ENCODE data around the gene GAS6. TPM values are rescaled to one million over a fixed set of nuclear protein-coding genes. Genes with fewer than 3 reads are reported as not detected.
A peak's percentile ranks its signal among the peaks of the same experiment; 100 is the strongest.

Gene GAS6
- total RNA-seq, 1 experiment from 2014 or later: 41.7 TPM

DNA sequence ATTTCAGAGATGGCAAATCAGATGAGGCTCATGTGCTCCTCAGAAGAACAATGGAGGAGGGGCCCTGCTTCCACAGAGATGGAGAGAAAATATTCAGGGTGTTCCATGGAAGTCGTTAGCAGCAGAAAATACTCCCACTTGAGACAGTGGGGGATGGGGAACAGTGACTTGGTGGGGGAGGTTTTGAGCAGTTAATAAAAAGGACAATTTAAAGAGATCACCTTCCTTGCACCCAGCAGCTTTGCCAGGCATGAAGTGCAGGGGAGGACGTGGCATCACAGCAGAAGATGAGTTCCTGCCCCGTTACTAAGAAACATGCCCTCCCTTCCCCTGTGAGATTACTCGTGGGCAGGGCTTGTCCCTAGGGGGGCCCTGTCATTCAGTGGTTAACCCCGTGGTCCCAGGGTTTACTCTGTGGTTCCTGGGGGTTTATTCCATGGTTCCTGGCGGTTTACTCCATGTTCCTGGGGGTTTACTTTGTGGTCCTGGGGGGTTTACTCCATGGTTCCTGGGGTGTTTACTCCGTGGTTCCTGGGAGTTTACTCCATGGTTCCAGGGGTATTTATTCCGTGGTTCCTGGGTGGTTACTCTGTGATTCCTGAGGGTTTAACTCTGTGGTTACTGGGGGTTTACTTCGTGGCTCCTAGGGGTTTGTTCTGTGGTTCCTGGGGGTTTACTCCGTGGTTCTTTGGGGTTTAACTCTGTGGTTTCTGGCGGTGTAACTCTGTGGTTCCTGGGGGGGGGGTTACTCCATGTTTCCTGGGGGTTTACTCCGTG lies 55.6 kb downstream of the GAS6 start:
- Histone ChIP-seq H3K4me3 (no peak overlapping the region), H3K27ac (no peak overlapping the region), H3K36me3 (no peaks in the 10 kb centered on the region), H3K9me3 (replicated peaks) (peaks cover 43% of the 10 kb centered on the region), H3K4me1 (replicated peaks) (peaks cover under 1% of the 10 kb centered on the region), H3K27me3 (replicated peaks) (no peaks in the 10 kb centered on the region)
- peak in 1 of 2 experiments; percentile 35 for DNase-seq (ENCODE audit: low read depth in 1 of 2, low spot score in 2 of 2)

DNA sequence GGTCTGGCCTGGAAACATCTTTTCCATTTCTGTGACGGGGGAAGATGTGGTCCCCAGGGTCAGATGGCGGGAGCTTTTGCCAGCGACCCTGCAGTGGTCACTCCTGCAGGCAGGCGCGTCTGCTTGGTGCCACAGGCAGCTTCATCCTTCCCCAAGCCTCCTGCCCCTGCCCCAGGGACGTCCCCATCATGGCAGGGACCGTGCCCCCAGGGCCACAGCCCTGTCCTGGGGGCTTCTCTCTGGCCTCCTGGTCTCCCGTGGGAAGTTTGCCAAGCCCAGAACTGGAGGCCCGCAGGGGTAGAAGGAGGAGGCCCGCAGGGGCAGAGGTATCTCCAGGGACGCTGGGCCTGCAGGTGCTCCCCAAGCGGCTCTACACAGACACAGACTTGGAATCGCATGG lies 57.4 kb downstream of the GAS6 start:
- Histone ChIP-seq H3K4me1 (replicated peaks) (peaks cover 8% of the 10 kb centered on the region), H3K9me3 (replicated peaks) (peaks cover 40% of the 10 kb centered on the region), H3K4me3 (no peak overlapping the region), H3K27me3 (replicated peaks) (no peaks in the 10 kb centered on the region), H3K36me3 (no peaks in the 10 kb centered on the region), H3K27ac (no peak overlapping the region)
- peak in 1 of 2 experiments; percentile 50 for DNase-seq (ENCODE audit: low read depth in 1 of 2, low spot score in 2 of 2)

DNA sequence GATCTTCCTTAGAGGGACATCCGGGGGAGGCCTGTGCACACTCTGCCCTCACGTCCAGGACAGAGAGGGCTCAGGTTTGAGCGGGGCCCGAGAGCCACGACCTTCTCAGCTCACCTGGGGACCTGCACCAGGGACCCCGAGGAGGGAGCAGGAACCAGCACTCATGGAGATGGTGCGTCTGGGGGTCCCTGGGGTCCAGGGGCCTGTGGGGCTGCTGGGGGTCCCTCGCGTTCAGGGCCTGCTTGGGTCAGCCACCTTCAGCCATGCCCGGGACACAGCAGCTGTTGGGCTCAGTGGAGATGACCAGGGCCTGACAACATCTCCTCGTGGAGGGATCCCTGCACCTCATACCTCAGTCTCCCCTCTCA lies 57.8 kb downstream of the GAS6 start:
- peaks cover 8% of the 10 kb centered on the region for H3K4me1 ChIP-seq (replicated peaks)
- peaks cover 40% of the 10 kb centered on the region for H3K9me3 ChIP-seq (replicated peaks)
- peak in 1 of 2 experiments; percentile 62 for DNase-seq (ENCODE audit: low read depth in 1 of 2, low spot score in 2 of 2)
- no peaks in the 10 kb centered on the region; the same call in 1 of the 2 replicates for H3K36me3 ChIP-seq
- no peaks in the 10 kb centered on the region for H3K27me3 ChIP-seq (replicated peaks)
- H3K4me3 ChIP-seq: no peak overlapping the region
- no peak overlapping the region for H3K27ac ChIP-seq

DNA sequence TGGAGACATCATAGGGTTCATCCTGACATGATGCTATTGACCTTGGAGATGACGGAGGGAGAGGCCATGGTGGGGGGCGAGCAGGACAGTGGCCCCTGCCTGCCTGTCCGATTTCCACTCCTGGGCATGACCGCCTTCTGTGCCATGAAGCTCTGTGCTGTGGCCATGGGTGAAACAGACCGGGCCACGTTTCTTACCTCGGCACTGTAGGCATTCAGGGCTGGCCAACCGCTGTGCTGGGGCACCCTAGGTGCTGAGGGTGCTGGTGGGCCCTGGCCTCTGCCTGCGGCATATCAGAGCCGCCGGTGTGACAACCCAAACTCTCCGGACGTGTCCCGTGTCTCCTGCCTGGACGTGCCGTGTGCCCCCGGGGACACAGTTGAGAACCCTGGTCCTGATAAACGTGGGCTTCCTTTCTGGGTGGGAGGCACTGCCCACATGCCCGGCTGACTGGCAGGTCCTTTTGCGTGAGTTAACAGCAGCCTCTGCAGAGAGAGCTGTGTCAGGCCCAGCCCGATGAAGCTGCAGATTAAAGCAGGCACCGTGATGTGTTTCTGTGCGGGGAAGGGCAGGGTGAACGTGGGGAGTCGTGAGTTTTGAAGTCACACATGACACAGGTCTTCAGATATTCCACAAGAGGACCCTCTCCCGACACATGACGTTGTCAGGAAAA lies 58.3 kb downstream of the GAS6 start:
- Histone ChIP-seq H3K36me3 (no peaks in the 10 kb centered on the region; the same call in 1 of the 2 replicates), H3K4me1 (replicated peaks) (peaks cover 8% of the 10 kb centered on the region), H3K27me3 (replicated peaks) (no peaks in the 10 kb centered on the region), H3K27ac (no peak overlapping the region), H3K4me3 (no peak overlapping the region), H3K9me3 (replicated peaks) (peaks cover 37% of the 10 kb centered on the region)
- no peak for DNase-seq (ENCODE audit: low read depth in 1 of 2, low spot score in 2 of 2)

DNA sequence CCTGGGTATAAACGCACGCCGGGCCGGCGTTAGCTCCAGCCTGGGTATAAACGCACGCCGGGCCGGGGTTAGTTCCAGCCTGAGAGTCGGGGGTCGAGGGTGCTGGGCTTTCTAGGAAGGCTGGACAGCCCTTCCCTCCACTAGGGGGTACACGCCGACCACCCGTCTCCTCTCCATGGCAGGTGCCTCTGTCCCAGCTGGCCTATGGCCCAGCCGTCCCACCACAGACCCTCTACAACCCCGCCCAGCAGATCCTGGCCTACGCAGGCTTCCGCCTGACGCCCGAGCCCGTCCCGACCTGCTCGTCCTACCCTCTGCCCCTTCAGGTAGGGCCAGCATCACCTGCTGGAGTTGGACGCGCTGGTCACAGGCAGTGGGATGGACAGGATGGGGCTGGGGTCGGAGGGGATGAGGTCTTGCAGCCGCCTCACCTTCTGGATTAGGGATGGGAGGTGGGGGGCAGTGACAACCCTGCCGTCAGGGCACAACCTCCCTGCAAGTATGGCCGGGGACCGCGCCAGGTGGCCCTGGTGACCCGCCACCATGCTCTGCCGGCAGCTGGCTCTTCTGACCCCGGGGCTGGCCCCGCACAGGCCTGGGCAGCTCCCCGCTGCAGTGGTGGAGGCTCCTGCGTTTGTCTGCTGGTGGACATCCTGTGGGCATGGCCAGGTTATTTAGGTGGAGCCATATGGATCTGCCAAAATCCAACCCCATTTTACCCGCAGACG lies 59.0 kb downstream of the GAS6 start:
- no peaks in the 10 kb centered on the region; the same call in 1 of the 2 replicates for H3K36me3 ChIP-seq
- H3K9me3 ChIP-seq (replicated peaks): peaks cover 32% of the 10 kb centered on the region
- no peak overlapping the region for H3K4me3 ChIP-seq
- H3K4me1 ChIP-seq (replicated peaks): peaks cover 8% of the 10 kb centered on the region
- no peak overlapping the region for H3K27ac ChIP-seq
- DNase-seq (ENCODE audit: low read depth in 1 of 2, low spot score in 2 of 2): peak in 1 of 2 experiments; percentile 65
- H3K27me3 ChIP-seq (replicated peaks): no peaks in the 10 kb centered on the region

DNA sequence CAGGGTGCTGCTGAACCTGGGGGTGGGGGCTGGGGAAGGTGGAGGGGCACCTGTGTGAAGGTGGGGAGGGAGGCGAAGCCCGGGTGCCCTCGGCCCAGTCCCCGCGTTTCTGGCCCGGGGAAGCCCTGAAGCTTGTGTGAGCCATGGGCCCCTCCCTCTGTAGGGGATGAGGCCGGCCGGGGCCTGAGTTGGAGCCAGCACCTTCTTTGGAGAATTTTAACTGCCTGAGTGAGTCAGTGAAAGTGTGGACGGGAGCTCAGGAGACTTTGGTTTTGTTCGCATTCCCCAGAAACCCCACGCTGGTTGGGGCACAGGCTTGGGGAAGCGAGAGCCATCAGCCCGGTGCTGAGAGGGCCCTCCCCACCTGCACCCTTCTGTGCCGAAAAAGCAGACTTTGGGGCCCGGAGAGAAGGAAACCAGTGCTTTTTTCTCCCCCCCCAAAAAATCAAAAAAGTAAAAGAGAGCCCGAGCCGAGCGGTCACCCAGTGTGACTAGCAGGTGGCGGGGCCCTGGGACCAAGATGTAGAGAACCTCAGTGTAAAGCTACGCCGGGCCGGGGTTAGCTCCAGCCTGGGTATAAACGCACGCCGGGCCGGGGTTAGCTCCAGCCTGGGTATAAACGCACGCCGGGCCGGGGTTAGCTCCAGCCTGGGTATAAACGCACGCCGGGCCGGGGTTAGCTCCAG lies 59.7 kb downstream of the GAS6 start:
- Histone ChIP-seq H3K4me3 (no peak overlapping the region), H3K9me3 (replicated peaks) (peaks cover 28% of the 10 kb centered on the region), H3K36me3 (no peaks in the 10 kb centered on the region; the same call in 1 of the 2 replicates), H3K27ac (no peak overlapping the region), H3K4me1 (replicated peaks) (peaks cover 8% of the 10 kb centered on the region), H3K27me3 (replicated peaks) (no peaks in the 10 kb centered on the region)
- DNase-seq (ENCODE audit: low read depth in 1 of 2, low spot score in 2 of 2): no peak

DNA sequence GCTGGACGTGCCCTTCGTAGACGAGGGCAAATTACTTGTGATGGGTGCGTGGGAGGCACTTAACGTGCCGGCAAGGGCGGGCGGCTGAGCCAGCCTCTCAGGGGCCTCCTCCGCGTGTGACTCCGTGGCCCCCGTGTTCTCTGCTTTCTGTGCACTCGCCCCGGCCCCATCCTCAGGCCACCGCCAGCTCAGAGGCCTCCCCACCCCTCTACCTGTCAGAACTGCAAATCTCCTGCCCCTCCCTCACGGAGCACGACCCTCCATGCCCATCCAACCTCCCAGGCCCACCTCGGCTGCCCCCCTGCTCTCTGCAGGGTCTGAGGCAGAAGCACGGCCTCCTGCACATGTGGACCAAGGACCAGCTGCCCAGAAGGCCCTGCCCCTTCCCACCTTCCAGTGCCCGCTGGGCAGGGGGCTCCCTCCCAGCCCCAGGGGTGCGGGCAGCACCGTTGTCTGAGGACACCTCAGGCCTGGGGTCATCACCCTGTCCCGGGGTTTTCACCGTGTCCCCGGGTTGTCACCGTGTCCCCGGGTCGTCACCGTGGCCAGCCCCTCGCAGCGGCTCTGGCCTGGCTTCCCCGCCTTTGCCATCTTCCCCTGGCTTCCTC lies 60.4 kb downstream of the GAS6 start:
- no peak for DNase-seq (ENCODE audit: low read depth in 1 of 2, low spot score in 2 of 2)
- H3K4me3 ChIP-seq: no peak overlapping the region
- no peaks in the 10 kb centered on the region; the same call in 1 of the 2 replicates for H3K36me3 ChIP-seq
- no peak overlapping the region for H3K27ac ChIP-seq
- H3K9me3 ChIP-seq (replicated peaks): peaks cover 28% of the 10 kb centered on the region
- no peaks in the 10 kb centered on the region for H3K27me3 ChIP-seq (replicated peaks)
- peaks cover 8% of the 10 kb centered on the region for H3K4me1 ChIP-seq (replicated peaks)

DNA sequence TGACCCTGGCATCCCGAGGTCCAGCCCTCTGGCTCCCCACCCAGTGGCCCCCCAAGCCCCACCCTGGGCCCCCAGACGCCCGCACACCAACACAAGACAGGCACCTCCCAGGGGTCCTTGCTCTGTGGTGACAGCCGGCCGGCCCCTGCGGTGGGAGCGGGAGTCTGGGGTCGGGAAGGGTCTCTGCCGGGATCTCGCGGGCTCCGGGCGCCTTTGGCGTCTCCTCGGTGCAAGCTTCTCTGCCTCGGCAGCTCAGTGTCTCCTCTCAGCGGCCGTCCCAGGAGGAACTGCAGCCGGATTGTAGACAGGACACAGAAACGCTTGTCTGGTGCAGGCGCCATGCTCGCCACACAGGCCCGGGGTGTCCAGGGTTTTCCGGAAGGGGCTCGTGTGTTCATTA lies 61.1 kb downstream of the GAS6 start:
- H3K9me3 ChIP-seq (replicated peaks): peaks cover 20% of the 10 kb centered on the region
- peaks cover 8% of the 10 kb centered on the region for H3K4me1 ChIP-seq (replicated peaks)
- H3K27ac ChIP-seq: no peak overlapping the region
- no peaks in the 10 kb centered on the region; the same call in 1 of the 2 replicates for H3K36me3 ChIP-seq
- no peak for DNase-seq (ENCODE audit: low read depth in 1 of 2, low spot score in 2 of 2)
- H3K4me3 ChIP-seq: no peak overlapping the region
- H3K27me3 ChIP-seq (replicated peaks): no peaks in the 10 kb centered on the region

DNA sequence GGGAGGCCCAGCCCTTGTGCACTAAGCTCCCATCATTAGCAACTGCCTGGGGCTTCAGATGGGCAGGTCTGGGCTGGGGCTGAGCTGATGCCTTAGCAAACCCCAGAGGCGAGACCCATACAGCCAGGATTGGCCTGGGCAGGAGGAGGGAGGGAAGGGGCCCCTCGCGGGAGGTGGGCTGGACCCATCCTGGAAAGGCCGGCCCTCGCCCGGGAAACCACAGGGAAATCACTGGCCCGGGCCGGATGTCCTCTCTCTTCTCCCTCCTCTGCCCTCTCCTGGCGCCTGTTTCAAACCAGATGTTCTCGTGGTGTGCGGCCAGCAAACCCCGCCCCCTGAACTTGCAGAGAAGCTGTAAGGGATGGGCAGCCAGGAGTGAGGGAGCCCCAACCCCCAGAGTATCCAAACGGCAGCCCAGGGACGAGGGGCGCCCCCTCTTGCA lies 61.8 kb downstream of the GAS6 start:
- Histone ChIP-seq H3K4me3 (no peak overlapping the region), H3K4me1 (replicated peaks) (peaks cover 8% of the 10 kb centered on the region), H3K9me3 (replicated peaks) (peaks cover 19% of the 10 kb centered on the region), H3K27ac (no peak overlapping the region), H3K27me3 (replicated peaks) (no peaks in the 10 kb centered on the region), H3K36me3 (no peaks in the 10 kb centered on the region; the same call in 1 of the 2 replicates)
- peak; percentile 79 to 89 for DNase-seq (ENCODE audit: low read depth in 1 of 2, low spot score in 2 of 2)

DNA sequence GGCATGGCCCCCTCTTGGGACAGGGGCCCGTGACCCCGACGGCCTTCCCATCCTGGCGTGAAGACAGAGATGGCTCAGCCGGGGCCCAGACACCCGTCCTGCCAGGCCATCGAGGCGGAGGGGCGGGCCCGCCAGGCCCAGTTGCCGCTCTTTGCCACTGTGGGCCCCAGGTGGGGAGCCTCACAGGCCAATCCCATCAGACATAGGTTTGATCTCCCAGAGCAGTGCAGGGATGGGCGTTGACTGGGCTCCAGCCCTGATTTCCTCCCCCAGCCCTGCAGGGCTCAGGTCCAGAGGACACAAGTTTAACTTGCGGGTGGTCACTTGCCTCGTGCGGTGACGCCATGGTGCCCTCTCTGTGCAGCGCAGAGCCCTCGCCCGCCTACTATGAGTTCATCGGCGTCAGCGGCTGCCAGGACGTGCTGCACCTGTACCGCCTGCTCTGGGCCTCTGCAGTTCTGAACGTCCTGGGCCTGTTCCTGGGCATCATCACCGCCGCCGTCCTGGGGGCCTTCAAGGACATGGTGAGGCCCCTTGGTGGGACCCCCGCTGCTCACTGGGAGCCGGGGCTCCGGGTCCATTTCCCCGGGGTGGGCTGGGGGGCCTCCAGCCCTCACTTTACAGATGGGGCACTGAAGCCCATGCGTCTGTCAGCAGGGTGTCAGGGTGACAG lies 62.5 kb downstream of the GAS6 start:
- H3K4me1 ChIP-seq (replicated peaks): peaks cover 8% of the 10 kb centered on the region
- no peak for DNase-seq (ENCODE audit: low read depth in 1 of 2, low spot score in 2 of 2)
- H3K36me3 ChIP-seq: no peaks in the 10 kb centered on the region; the same call in 1 of the 2 replicates
- H3K27me3 ChIP-seq (replicated peaks): no peaks in the 10 kb centered on the region
- no peak overlapping the region for H3K4me3 ChIP-seq
- no peak overlapping the region for H3K27ac ChIP-seq
- peaks cover 13% of the 10 kb centered on the region for H3K9me3 ChIP-seq (replicated peaks)

DNA sequence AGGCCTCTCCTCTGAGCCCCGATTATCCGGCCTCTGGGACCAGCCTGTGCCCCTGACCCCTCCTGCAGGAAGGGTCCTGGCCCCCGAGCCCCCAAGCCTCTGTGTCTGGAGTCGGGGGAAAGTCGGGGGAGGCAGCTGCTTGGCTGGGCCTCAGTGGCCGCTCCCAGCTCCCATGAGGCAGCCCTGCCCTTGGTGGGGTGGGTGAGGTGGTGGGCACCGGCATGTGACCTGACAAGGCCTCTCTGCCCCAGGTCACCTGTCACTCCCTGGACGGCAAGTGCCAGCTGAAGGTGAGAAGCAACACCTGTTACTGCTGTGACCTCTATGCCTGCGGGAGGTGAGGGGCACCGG lies 63.3 kb downstream of the GAS6 start:
- H3K27ac ChIP-seq: no peak overlapping the region
- H3K4me3 ChIP-seq: no peak overlapping the region
- H3K27me3 ChIP-seq (replicated peaks): no peaks in the 10 kb centered on the region
- H3K9me3 ChIP-seq (replicated peaks): peaks cover 8% of the 10 kb centered on the region
- DNase-seq (ENCODE audit: low read depth in 1 of 2, low spot score in 2 of 2): no peak
- peaks cover 8% of the 10 kb centered on the region for H3K4me1 ChIP-seq (replicated peaks)
- no peaks in the 10 kb centered on the region; the same call in 1 of the 2 replicates for H3K36me3 ChIP-seq

DNA sequence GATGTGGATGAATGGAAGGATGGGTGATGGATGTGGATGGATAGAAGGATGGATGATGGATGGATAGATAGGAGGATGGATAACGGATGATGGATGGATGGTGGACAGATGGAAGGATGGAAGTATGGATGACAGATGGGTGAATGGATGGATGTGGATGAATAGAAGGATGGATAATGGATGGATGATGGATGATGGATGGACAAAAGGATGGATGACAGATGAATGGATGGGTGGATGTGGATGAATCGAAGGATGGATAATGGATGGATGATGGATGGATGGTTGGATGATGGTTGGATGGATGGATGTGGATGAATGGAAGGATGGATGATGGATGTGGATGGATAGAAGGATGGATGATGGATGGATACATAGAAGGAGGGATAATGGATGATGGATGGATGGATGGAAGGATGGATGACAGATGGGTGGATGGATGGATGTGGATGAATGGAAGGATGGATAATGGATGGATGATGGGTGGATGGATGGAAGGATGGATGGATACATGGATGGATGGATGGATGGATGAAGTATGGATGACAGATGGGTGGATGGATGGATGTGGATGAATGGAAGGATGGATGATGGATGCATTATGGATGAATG lies 65.6 kb downstream of the GAS6 start:
- Histone ChIP-seq H3K9me3 (replicated peaks) (no peaks in the 10 kb centered on the region; the same call in none of the 2 replicates), H3K27ac (no peak overlapping the region), H3K36me3 (no peaks in the 10 kb centered on the region; the same call in 1 of the 2 replicates), H3K27me3 (replicated peaks) (peaks cover 5% of the 10 kb centered on the region; the same call in 1 of the 2 replicates), H3K4me3 (no peak overlapping the region), H3K4me1 (replicated peaks) (peaks cover 8% of the 10 kb centered on the region)
- DNase-seq (ENCODE audit: low read depth in 1 of 2, low spot score in 2 of 2): no peak
